ENCODE data around the gene SULF2. TPM values are rescaled to one million over a fixed set of nuclear protein-coding genes. Genes with fewer than 3 reads are reported as not detected.

The SULF2 gene
- total and polyA plus RNA-seq, 2 of the 13 experiments (the other 11 are each of a cell fraction or from before 2014, with no cell fraction given) = 7.2 to 50.9 TPM

DNA sequence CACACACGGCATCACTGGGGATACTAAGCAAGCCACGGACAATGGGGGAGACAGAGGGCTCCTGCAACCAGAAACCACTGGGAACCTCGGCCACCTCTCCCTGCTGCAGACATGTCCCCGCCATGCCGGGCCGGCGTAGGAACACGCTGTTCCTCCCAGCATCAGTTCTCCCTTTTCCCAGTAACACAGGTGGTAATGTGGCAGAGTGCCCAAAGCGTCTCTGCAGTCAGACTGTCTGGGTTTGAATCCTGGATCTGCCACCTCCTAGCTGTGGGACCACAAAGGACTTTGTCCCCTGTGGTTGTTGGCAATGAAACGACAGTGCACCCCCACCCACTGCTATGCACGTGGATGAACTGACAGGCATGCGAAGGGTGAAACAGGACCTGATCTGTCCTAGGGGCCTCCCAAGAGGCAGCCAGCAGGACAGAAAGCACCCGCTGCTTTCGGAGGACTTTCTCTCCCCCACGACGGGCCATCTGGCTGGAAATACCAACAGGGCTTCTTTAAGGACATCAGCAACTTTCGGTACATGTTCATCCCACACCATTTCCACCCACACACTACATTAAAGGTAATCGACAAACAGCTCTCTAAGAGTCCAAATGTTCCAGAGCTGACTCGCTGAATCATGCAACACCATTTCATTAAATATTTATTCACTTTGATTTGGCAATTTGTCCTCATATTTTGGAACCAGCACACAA is 74.1 kb downstream of the SULF2 start (continued):
- no peak for TF ChIP-seq ZNF282 (IDR thresholded peaks at IDR 0.05; ENCODE audit: partially characterized antibody)
- TF ChIP-seq MEF2D (CRISPR knock-in tag; IDR thresholded peaks at IDR 0.05) = no peak
- no peak for TF ChIP-seq ZFP62 (CRISPR knock-in tag; IDR thresholded peaks at IDR 0.05)
- TF ChIP-seq ZNF616 (CRISPR knock-in tag; IDR thresholded peaks at IDR 0.05; ENCODE audit: low read depth) = 0 out of 2 replicates have a peak, but pooled peaks have one; percentile 60
- no peak for TF ChIP-seq ZNF343 (CRISPR knock-in tag; IDR thresholded peaks at IDR 0.05)
- TF ChIP-seq CREB1 (IDR thresholded peaks at IDR 0.05) = 0 out of 2 replicates have a peak, but pooled peaks have one; percentile 9
- no peak for TF ChIP-seq CREB1 (CRISPR knock-in tag; IDR thresholded peaks at IDR 0.05)
- TF ChIP-seq ZNF552 (CRISPR knock-in tag; IDR thresholded peaks at IDR 0.05; ENCODE audit: borderline replicate concordance) = peak; percentile 64
- no peak; the same call in 1 of the 2 replicates for TF ChIP-seq SMAD1 (CRISPR knock-in tag; IDR thresholded peaks at IDR 0.05; ENCODE audit: borderline replicate concordance, low read depth)
- TF ChIP-seq MXD4 (CRISPR knock-in tag; IDR thresholded peaks at IDR 0.05) = peak; percentile 99
- TF ChIP-seq, protein P1, sequence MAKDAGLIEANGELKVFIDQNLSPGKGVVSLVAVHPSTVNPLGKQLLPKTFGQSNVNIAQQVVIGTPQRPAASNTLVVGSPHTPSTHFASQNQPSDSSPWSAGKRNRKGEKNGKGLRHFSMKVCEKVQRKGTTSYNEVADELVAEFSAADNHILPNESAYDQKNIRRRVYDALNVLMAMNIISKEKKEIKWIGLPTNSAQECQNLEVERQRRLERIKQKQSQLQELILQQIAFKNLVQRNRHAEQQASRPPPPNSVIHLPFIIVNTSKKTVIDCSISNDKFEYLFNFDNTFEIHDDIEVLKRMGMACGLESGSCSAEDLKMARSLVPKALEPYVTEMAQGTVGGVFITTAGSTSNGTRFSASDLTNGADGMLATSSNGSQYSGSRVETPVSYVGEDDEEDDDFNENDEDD (CRISPR knock-in tag; IDR thresholded peaks at IDR 0.05; ENCODE audit: borderline replicate concordance) = peak; percentile 91
- no peak for TF ChIP-seq BRD4 (CRISPR knock-in tag; IDR thresholded peaks at IDR 0.05)
- TF ChIP-seq IRX3 (CRISPR knock-in tag; IDR thresholded peaks at IDR 0.05; ENCODE audit: borderline replicate concordance, low read depth) = no peak
- no peak for TF ChIP-seq SRSF9 (IDR thresholded peaks at IDR 0.05; ENCODE audit: borderline replicate concordance, insufficient read depth, low read depth, low read length, poor library complexity, severe bottlenecking)
- peak; percentile 83 for TF ChIP-seq ZNF652 (CRISPR knock-in tag; IDR thresholded peaks at IDR 0.05; ENCODE audit: borderline replicate concordance, low read depth)
- TF ChIP-seq HOXD1 (CRISPR knock-in tag; IDR thresholded peaks at IDR 0.05) = no peak
- TF ChIP-seq TBL1XR1 (IDR thresholded peaks at IDR 0.05; ENCODE audit: borderline replicate concordance, low read length, partially characterized antibody) = no peak
- TF ChIP-seq NFYB (CRISPR knock-in tag; IDR thresholded peaks at IDR 0.05) = no peak
- no peak for TF ChIP-seq THYN1 (CRISPR knock-in tag; IDR thresholded peaks at IDR 0.05; ENCODE audit: borderline replicate concordance, low read depth)
- 0 out of 4 replicates have a peak, but pooled peaks of 1 of the 2 experiments have one; percentile 42 for TF ChIP-seq POLR2A (IDR thresholded peaks at IDR 0.05; ENCODE audit: insufficient read depth in 1 of 2, low read depth in 2 of 2, low read length in 2 of 2)
- TF ChIP-seq ARHGAP35 (CRISPR knock-in tag; IDR thresholded peaks at IDR 0.05; ENCODE audit: borderline replicate concordance) = no peak; the same call in 1 of the 2 replicates
- TF ChIP-seq KDM6A (CRISPR knock-in tag; IDR thresholded peaks at IDR 0.05; ENCODE audit: low read depth) = peak; percentile 81
- peak; percentile 48 for TF ChIP-seq GABPB1 (CRISPR knock-in tag; IDR thresholded peaks at IDR 0.05)
- TF ChIP-seq RFX5 (IDR thresholded peaks at IDR 0.05; ENCODE audit: low read depth, low read length) = 0 out of 2 replicates have a peak, but pooled peaks have one; percentile 10
- TF ChIP-seq, protein P2, sequence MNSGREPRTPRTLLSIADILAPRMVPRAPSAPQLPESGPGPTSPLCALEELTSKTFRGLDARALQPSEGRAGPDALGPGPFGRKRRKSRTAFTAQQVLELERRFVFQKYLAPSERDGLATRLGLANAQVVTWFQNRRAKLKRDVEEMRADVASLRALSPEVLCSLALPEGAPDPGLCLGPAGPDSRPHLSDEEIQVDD (CRISPR knock-in tag; IDR thresholded peaks at IDR 0.05; ENCODE audit: borderline replicate concordance) = no peak
- TF ChIP-seq ELF3 (CRISPR knock-in tag; IDR thresholded peaks at IDR 0.05) = peak; percentile 87
- TF ChIP-seq PRDM15 (CRISPR knock-in tag; IDR thresholded peaks at IDR 0.05) = no peak
- TF ChIP-seq FOXM1 (CRISPR knock-in tag; IDR thresholded peaks at IDR 0.05) = no peak

Data from HepG2 (cell line).